GM18868 (cell line): Measurements from ENCODE around the gene B4GAT1.
"Not testable (repeated sequence)": the region's sequence is repeated elsewhere in the genome, so short reads cannot be mapped to it uniquely, and the experiment has no call there.

ENCODE experiments used
- ATAC-seq: cut with Tn5 transposase; IDR thresholded peaks from one replicate; pipeline ENCODE4 v1.9.1; 2021; ENCODE audit warnings: mild to moderate bottlenecking, moderate library complexity; ENCODE audit not compliant: unreplicated experiment

B4GAT1 gene

DNA sequence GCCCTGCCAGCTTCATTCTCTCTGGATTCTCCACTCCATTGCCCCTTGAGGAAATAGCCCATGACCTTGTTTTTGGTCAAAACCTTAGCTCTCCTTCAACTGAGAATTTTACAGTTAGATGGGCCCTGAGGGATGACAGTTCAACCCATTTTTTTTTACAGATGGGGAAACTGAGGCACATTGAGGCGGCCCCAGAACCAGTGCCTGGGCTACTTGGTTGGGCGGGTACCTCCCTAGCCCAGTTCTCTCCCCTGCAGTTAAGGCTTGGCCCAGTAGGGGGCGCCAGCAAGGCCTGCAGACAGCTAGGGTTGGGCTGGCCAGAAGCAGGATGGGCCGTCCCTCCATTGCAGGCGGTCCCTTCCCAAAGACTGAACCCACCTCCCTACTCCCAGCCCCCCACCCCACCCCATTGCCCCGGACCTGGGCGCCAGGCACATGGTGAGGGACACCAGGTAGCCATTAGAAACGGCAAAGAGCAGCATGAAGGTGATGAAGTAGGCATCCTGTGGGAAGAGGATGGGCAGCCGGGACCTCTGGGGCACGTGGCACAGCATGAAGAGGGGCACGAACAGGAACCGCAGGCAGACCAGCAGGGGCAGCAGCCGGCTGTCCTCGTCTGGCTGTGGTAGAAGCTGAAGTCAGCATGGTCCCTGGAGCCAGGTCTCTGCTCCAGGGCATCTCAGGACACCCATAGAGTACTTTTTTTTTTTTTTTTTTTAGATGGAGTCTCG lies 16.5 kb upstream of the B4GAT1 start:
- ATAC-seq: no peak

- ATAC-seq: no peak
Observed at GRCh38 chr11:66363187-66363601, 15.8 kb upstream of the B4GAT1 start.

DNA sequence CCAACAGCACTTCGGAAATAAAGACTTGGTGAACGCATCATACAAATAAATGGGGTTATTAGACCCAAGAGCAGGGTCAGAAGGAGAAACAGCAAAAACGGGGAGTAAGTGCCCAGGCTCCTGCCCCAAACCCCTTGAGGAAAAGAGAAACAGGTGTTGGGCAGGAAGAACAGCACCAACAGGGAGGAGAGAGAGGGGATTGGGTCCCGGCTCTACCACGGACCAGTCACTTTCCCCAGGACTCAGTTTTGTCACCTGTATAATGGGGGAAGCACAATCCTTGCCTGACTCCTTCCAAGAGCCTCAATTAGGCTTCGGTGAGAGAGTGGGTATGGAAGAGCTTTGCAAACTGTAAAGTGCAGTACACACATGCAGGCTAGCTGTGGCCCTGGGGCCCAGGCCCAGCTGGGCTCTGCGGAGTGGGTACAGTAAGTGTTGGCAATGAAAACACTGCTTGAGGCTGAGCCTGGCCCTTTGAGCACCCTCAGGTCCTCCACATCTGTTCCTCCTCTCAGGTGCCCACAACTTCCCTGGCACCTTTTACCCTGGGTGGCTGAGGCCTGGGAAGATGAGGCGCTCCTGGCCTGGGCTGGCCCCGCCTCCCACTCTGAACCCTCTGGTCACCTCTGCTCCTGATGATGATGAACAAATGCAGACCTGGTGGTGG lies 15.2 kb upstream of the B4GAT1 start:
- ATAC-seq: no peak

GRCh38 chr11:66361502-66361941 lies 14.1 kb upstream of the B4GAT1 start:
- ATAC-seq: no peak

GRCh38 chr11:66360406-66361073 lies 13.1 kb upstream of the B4GAT1 start:
- no peak for ATAC-seq

DNA sequence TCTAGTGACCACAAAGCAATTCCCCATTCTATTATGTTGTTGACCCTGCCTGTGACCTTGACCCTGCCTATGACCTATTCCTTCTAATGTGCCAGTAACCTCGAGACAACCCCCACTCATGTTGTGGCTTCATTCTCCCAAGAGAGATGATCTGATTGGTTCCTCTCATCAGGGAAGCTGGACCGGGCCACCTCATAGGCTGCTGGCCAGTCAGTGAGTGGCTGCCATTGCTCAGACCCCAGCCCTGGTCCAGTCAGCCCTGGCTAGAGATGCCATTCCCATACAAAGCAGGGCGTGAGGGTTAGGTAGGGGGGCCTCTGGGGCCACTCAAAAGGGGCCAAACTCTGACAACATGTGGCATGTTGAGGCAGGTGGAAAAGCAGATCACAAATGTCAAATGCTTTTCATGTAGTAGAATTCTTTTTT lies 12.2 kb upstream of the B4GAT1 start:
- no peak for ATAC-seq

DNA sequence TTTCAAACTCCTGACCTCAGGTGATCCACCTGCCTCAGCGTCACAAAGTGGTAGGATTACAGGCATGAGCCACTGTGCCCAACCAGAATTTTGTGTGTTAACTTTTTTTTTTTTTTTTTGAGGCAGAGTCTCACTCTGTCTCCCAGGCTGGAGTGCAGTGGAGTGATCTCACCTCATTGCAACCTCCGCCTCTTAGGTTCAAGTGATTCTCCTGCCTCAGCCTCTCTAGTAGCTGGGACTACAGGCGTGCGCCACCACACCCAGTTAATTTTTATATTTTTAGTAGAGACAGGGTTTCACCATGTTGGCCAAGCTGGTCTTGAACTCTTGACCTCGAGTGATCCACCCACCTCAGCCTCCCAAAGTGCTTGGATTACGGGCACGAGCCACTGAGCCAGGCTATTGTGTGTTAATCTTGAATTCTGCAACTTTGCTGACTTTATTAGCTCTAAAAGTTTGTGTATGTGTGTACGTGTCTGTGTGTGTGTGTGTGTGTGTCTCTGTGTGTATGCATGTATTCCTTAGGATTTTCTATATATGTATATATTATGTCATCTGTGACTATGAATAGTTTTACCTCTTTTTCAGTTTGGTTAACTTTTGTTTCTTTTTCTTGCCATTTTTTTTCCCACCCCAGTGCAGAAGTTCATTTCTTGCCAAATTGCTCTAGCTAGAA lies 3.3 kb upstream of the B4GAT1 start:
- not testable (repeated sequence) for ATAC-seq

- no peak for ATAC-seq
Observed at GRCh38 chr11:66349084-66349386, 1.6 kb upstream of the B4GAT1 start.

GRCh38 chr11:66346476-66347424 lies 679 bp downstream of the B4GAT1 start:
- no peak for ATAC-seq

DNA sequence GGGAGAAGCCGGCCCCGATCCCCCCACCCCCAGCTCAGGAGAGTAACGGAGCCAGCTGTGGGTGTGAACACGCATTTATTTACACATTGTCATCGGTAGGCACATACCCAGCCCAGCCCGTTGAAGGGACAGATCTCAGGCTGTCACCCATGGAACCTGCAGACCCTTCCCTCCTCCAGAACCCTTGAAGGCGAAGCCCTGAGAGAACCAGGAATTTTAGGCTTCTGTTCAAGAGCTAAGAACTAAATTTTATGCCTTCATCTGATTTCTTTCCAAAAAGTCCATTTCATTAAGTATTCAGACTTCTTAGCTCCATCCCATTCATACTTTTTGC lies 2.1 kb downstream of the B4GAT1 start:
- peak; percentile 14 for ATAC-seq

DNA sequence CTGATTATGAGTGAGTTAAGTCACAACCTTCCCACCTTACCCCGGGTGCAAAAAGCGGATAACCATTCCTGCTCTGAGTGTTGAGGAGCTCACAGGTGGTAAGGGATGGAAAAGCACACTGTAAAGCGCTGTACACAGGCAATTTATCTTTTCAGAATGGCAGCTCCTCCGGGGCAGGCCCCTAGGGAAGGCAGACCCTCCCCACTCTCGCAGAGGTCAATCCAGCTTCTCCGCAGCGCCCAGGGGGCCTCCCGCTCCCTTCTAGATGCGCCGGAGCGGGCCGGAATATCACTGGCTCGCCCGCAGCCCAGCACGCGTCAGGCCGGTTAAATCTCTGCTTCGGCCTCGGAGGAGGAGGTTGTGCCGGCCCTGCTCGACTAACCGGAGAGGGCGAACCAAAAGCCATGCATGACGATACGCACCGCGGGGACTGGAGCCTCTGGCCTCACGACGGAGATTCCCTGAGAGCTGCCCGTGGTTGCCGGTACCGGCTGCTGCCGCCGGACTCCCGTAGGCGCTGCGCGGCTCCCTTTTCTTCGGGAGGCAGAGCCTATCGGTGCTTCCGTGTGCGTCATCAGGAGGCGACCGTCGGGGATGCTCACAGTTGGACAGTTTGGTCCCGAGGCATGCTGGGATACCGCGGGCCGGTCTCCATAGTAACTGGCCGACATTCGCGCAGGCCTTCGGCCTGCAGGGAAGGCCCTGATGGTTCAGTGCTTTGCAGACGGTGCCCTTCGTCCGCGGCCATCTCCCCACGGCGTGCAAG lies 2.7 kb downstream of the B4GAT1 start, which contains the start of gene BRMS1:
Gene BRMS1 (minus strand): TSS at position 555 of the 766 bp plus-strand sequence. CDS start 2,870 bp downstream, outside the sequence.
- peak; percentile 66 for ATAC-seq

DNA sequence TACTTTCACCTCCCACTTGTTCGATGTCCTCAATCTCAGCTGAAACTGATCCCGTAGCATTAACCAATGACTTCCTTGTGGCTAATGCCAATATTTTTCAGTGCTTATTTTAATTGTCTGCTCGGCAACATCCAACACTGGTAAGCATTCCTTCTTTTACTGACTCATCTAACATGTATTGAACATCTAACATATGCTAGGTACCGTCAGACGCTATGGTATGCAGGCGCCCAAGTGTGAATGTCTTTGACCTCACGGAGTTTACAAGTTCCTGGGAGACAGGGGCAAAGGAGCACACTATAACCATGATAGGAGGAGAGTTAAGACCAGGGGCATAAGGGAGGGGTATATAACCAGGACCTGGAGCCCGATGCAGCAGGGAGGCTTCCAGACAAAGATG lies 4.3 kb downstream of the B4GAT1 start:
- no peak for ATAC-seq

DNA sequence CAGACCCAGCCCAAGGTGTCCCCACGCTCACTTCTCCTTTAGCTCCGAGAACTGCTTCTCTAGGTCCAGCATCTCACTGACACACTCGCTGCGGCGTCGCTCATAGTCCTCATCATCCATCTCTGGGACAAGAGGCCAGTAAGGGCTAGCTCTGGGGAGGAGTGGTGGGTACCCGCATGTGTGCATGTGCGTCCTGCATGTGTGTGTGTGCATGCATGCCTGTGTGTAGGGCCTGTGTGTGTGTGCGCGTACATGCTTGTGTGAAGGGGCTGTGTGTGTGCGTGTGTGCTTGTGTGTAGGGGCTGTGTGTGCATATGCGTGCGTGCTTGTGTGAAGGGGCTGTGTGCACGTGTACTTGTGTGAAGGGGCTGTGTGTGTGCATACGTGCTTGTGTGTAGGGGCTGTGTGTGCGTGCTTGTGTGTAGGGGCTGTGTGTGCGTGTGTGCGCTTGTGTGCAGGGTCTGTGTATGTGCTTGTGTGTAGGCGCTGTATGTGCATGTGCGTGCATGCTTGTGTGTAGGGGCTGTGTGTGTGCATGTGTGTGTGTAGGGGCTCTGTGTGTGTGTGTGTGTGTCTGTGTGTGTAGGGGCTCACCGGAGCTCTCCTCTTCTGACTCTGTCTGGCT lies 5.8 kb downstream of the B4GAT1 start:
- no peak for ATAC-seq

DNA sequence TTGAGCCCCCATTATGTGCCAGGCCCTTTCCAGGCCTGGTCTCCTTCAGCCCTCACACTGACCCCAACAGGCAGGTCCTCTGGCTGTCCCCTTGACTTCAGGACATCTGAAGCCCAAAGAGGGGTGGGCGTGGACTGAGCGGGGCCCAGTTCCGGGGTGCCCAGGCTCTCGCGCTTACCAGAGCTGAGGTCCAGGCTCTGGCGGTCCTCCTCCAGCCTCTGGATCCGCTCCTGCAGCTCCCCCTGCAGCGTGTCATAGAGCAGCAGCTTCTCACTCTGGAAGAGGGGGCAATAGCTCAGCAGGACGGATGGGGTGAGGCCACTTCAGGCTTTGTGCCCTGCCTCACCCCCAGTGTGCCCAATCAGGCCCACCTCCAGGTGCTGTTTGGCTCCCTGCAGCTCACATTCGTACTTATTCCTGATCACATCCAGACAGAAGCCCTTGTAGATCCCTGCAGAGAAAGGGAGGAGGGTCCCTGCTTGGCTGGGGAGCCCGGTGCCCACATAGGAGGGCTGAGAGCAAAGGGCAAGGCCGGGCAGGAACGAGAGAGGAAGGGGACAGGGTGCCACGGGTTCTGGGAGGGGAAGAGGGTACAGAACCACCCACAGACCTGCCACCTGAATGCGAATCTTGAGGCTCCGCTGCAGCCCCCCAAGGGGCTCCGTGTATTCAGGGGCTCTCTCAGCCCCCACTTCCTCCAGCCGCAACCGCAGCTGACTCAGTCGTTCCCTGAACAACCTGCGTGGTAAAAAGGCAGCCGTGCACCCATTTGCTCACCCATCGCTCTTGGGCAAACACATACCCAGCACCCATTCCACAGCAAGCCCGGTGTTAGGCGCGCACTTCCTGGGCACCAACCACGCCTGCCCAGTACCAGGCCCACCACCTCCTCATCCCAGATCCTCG lies 6.6 kb downstream of the B4GAT1 start:
- ATAC-seq: no peak

GRCh38 chr11:66339686-66340483 lies 7.5 kb downstream of the B4GAT1 start:
- no peak for ATAC-seq

GRCh38 chr11:66339162-66339675 lies 8.2 kb downstream of the B4GAT1 start:
- ATAC-seq: no peak
